Activated CD8-positive, alpha-beta memory T cell treated with anti-CD3 and anti-CD28 coated beads for 48 hours (primary cell): ENCODE data around the gene PYGB.

ENCODE experiments used
- DNase-seq, 3 experiments: peaks; one replicate each; pipeline ENCODE4 v3.0.0-alpha.2; 2020; ENCODE audit warnings: low read depth in 2 of 3, low spot score in 2 of 3

Gene PYGB

GRCh38 chr20:25215521-25215920 lies 32.4 kb upstream of the PYGB start:
- DNase-seq, result no peak

GRCh38 chr20:25216199-25216945 lies 31.5 kb upstream of the PYGB start:
- no peak for DNase-seq

GRCh38 chr20:25217161-25218108 lies 30.4 kb upstream of the PYGB start:
- DNase-seq, result no peak

GRCh38 chr20:25218109-25218486 lies 29.8 kb upstream of the PYGB start:
- DNase-seq, result no peak

GRCh38 chr20:25218492-25218891 lies 29.4 kb upstream of the PYGB start:
- no peak for DNase-seq

- DNase-seq, result no peak
These were observed 28.5 kb upstream of the PYGB start for GRCh38 chr20:25219365-25219764.

- no peak for DNase-seq
These were observed 27.7 kb upstream of the PYGB start for GRCh38 chr20:25220021-25220730.

GRCh38 chr20:25220810-25221591 lies 26.9 kb upstream of the PYGB start:
- no peak for DNase-seq

GRCh38 chr20:25221592-25222460 lies 26.1 kb upstream of the PYGB start:
- no peak for DNase-seq

- no peak for DNase-seq
These were observed 25.3 kb upstream of the PYGB start for GRCh38 chr20:25222461-25223178.

GRCh38 chr20:25223179-25223661 lies 24.7 kb upstream of the PYGB start:
- DNase-seq, result peak in 2 of 3 experiments; percentile 24 to 31

GRCh38 chr20:25223765-25224720 lies 23.8 kb upstream of the PYGB start:
- DNase-seq, result no peak

GRCh38 chr20:25224941-25225340 lies 22.9 kb upstream of the PYGB start:
- DNase-seq, result no peak

- no peak for DNase-seq
These were observed 22.0 kb upstream of the PYGB start for GRCh38 chr20:25225642-25226432.

- DNase-seq, result no peak
These were observed 21.2 kb upstream of the PYGB start for GRCh38 chr20:25226433-25227316.

GRCh38 chr20:25227317-25227831 lies 20.5 kb upstream of the PYGB start:
- DNase-seq, result no peak
